ENCODE results near the gene MAG.
A peak's percentile ranks its signal among the peaks of the same experiment; 100 is the strongest.

The MAG gene

GRCh38 chr19:35318679-35319448 is 26.9 kb downstream of the MAG start:
- DNase-seq (ENCODE audit: low spot score), result no peak

- peak; percentile 63 for DNase-seq (ENCODE audit: low spot score)
Measured at GRCh38 chr19:35320065-35320713, 28.2 kb downstream of the MAG start.

- DNase-seq (ENCODE audit: low spot score), result peak; percentile 30
Measured at GRCh38 chr19:35321291-35321690, 29.3 kb downstream of the MAG start.

- DNase-seq (ENCODE audit: low spot score), result no peak
Measured at GRCh38 chr19:35322014-35322413, 30.1 kb downstream of the MAG start.

GRCh38 chr19:35327642-35328041 is 35.7 kb downstream of the MAG start:
- no peak for DNase-seq (ENCODE audit: low spot score)

- DNase-seq (ENCODE audit: low spot score), result peak; percentile 85
Measured at GRCh38 chr19:35328851-35329285, 36.9 kb downstream of the MAG start, which contains the start of gene CD22. TSS of gene CD22 (plus strand) at chr19:35329187. CDS start at chr19:35332041, 2,854 bp downstream.

GRCh38 chr19:35329323-35329722 is 37.4 kb downstream of the MAG start:
- no peak for DNase-seq (ENCODE audit: low spot score)

GRCh38 chr19:35330475-35330874 is 38.5 kb downstream of the MAG start:
- peak; percentile 97 for DNase-seq (ENCODE audit: low spot score)

GRCh38 chr19:35331551-35332214 is 39.7 kb downstream of the MAG start:
- DNase-seq (ENCODE audit: low spot score), result peak; percentile 55

- no peak for DNase-seq (ENCODE audit: low spot score)
Measured at GRCh38 chr19:35332817-35333216, 40.9 kb downstream of the MAG start.

- DNase-seq (ENCODE audit: low spot score), result no peak
Measured at GRCh38 chr19:35334144-35334753, 42.3 kb downstream of the MAG start.

- no peak for DNase-seq (ENCODE audit: low spot score)
Measured at GRCh38 chr19:35336166-35336955, 44.4 kb downstream of the MAG start.

- DNase-seq (ENCODE audit: low spot score), result no peak
Measured at GRCh38 chr19:35337097-35337983, 45.4 kb downstream of the MAG start.

- DNase-seq (ENCODE audit: low spot score), result no peak
Measured at GRCh38 chr19:35337984-35338296, 46.0 kb downstream of the MAG start.

GRCh38 chr19:35340431-35340830 is 48.5 kb downstream of the MAG start:
- no peak for DNase-seq (ENCODE audit: low spot score)

- no peak for DNase-seq (ENCODE audit: low spot score)
Measured at GRCh38 chr19:35341006-35341405, 49.0 kb downstream of the MAG start.

- no peak for DNase-seq (ENCODE audit: low spot score)
Measured at GRCh38 chr19:35341565-35342225, 49.7 kb downstream of the MAG start.

- DNase-seq (ENCODE audit: low spot score), result no peak
Measured at GRCh38 chr19:35342430-35342829, 50.5 kb downstream of the MAG start.

GRCh38 chr19:35344511-35345031 is 52.6 kb downstream of the MAG start:
- DNase-seq (ENCODE audit: low spot score), result no peak

GRCh38 chr19:35345671-35346111 is 53.7 kb downstream of the MAG start:
- DNase-seq (ENCODE audit: low spot score), result no peak

Data from NAMALWA (cell line).